ENCODE data around the gene ACTN4. TPM values are rescaled to one million over a fixed set of nuclear protein-coding genes. Genes with fewer than 3 reads are reported as not detected.
"Not testable (repeated sequence)": the region's sequence is repeated elsewhere in the genome, so short reads cannot be mapped to it uniquely, and the experiment has no call there.

Gene ACTN4
- total and polyA plus RNA-seq, 2 experiments from 2014 or later: 68.9 to 427 TPM

DNA sequence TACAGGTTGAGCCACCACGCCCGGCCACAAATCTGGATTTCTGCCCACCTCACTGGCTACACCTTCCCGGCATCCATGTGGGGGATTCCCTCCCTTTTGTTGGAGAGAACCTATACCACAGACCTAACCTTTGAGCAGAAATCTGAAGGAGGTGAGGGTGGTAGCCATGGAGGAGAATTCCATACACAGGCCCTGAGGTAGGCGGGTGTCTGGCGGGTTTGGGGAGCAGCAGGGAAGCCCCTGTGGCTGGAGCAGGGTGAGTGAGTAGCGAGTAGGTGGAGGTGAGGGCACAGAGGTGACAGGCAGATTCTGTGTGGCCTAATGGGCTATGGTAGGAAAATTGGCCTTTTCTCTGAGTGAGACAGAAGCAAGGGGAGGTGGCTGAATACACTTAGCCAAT lies 17.9 kb upstream of the ACTN4 start (continued):
- TF ChIP-seq, protein P1, sequence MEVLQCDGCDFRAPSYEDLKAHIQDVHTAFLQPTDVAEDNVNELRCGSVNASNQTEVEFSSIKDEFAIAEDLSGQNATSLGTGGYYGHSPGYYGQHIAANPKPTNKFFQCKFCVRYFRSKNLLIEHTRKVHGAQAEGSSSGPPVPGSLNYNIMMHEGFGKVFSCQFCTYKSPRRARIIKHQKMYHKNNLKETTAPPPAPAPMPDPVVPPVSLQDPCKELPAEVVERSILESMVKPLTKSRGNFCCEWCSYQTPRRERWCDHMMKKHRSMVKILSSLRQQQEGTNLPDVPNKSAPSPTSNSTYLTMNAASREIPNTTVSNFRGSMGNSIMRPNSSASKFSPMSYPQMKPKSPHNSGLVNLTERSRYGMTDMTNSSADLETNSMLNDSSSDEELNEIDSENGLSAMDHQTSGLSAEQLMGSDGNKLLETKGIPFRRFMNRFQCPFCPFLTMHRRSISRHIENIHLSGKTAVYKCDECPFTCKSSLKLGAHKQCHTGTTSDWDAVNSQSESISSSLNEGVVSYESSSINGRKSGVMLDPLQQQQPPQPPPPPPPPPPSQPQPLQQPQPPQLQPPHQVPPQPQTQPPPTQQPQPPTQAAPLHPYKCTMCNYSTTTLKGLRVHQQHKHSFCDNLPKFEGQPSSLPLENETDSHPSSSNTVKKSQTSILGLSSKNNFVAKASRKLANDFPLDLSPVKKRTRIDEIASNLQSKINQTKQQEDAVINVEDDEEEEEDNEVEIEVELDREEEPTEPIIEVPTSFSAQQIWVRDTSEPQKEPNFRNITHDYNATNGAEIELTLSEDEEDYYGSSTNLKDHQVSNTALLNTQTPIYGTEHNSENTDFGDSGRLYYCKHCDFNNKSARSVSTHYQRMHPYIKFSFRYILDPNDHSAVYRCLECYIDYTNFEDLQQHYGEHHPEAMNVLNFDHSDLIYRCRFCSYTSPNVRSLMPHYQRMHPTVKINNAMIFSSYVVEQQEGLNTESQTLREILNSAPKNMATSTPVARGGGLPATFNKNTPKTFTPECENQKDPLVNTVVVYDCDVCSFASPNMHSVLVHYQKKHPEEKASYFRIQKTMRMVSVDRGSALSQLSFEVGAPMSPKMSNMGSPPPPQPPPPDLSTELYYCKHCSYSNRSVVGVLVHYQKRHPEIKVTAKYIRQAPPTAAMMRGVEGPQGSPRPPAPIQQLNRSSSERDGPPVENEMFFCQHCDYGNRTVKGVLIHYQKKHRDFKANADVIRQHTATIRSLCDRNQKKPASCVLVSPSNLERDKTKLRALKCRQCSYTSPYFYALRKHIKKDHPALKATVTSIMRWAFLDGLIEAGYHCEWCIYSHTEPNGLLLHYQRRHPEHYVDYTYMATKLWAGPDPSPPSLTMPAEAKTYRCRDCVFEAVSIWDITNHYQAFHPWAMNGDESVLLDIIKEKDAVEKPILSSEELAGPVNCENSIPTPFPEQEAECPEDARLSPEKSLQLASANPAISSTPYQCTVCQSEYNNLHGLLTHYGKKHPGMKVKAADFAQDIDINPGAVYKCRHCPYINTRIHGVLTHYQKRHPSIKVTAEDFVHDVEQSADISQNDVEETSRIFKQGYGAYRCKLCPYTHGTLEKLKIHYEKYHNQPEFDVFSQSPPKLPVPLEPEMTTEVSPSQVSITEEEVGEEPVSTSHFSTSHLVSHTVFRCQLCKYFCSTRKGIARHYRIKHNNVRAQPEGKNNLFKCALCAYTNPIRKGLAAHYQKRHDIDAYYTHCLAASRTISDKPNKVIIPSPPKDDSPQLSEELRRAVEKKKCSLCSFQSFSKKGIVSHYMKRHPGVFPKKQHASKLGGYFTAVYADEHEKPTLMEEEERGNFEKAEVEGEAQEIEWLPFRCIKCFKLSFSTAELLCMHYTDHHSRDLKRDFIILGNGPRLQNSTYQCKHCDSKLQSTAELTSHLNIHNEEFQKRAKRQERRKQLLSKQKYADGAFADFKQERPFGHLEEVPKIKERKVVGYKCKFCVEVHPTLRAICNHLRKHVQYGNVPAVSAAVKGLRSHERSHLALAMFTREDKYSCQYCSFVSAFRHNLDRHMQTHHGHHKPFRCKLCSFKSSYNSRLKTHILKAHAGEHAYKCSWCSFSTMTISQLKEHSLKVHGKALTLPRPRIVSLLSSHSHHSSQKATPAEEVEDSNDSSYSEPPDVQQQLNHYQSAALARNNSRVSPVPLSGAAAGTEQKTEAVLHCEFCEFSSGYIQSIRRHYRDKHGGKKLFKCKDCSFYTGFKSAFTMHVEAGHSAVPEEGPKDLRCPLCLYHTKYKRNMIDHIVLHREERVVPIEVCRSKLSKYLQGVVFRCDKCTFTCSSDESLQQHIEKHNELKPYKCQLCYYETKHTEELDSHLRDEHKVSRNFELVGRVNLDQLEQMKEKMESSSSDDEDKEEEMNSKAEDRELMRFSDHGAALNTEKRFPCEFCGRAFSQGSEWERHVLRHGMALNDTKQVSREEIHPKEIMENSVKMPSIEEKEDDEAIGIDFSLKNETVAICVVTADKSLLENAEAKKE (CRISPR knock-in tag; IDR thresholded peaks at IDR 0.05): no peak

DNA sequence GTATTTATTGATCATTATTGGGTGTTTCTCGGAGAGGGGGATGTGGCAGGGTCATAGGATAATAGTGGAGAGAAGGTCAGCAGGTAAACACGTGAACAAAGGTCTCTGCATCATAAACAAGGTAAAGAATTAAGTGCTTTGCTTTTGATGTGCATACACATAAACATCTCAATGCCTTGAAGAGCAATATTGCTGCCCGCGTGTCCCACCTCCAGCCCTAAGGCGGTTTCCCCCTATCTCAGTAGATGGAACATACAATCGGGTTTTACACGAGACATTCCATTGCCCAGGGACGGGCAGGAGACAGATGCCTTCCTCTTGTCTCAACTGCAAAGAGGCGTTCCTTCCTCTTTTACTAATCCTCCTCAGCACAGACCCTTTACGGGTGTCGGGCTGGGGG lies 16.1 kb upstream of the ACTN4 start:
- H3K27me3 ChIP-seq (ENCODE audit: insufficient read depth); H3K4me3 Mint-ChIP-seq; H3K27ac Mint-ChIP-seq; H3K9me3 Mint-ChIP-seq; H3K9me2 ChIP-seq (ENCODE audit: insufficient read depth); H4K20me1 ChIP-seq (replicated peaks; ENCODE audit: insufficient read depth); H2AFZ ChIP-seq; H3K4me3 ChIP-seq; DNase-seq (ENCODE audit: low spot score); H3K4me1 Mint-ChIP-seq; H3K4me1 ChIP-seq (ENCODE audit: insufficient read depth); H3K79me2 ChIP-seq (replicated peaks; ENCODE audit: insufficient read depth); ATAC-seq: not testable (repeated sequence)
- Histone ChIP-seq H3F3A (replicated peaks; ENCODE audit: low read depth) (peaks cover 16% of the 10 kb centered on the region), H3K27ac (ENCODE audit: low read depth) (peak overlapping the region; percentile 76; the same call in 1 of the 2 replicates), H3K36me3 (ENCODE audit: insufficient read depth) (peaks cover 24% of the 10 kb centered on the region), H3K4me2 (0 out of 2 replicates have a peak overlapping the region, but pooled peaks have one; percentile 31)
- peaks cover 90% of the 10 kb centered on the region for H3K36me3 Mint-ChIP-seq (ENCODE audit: low read depth)
- H3K27me3 Mint-ChIP-seq (ENCODE audit: insufficient read depth, low read depth, poor library complexity): peaks cover 15% of the 10 kb centered on the region

DNA sequence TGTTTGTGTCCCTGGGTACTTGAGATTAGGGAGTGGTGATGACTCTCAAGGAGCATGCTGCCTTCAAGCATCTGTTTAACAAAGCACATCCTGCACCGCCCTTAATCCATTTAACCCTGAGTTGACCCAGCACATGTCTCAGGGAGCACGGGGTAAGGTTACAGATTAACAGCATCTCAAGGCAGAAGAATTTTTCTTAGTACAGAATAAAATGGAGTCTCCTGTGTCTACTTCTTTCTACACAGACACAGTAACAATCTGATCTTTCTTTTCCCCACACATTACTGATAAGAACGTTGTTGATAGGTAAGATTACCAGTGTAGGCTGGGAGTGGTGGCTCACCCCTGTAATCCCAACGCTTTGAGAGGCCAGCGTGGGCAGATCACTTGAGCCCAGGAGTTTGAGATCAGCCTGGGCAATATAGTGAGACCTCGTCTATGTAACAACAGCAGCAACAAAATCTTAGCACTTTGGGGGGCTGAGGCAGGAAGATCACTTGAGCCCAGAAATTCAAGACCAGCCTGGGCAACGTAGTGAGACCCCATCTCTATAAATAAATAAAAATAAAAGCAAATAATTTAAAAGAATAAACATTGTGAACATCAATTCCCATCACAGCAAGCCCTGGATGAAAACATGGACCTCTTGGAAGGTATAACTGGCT lies 15.5 kb upstream of the ACTN4 start:
- not testable (repeated sequence) for H3K9me3 Mint-ChIP-seq; H3K9me2 ChIP-seq (ENCODE audit: insufficient read depth); H3K27ac Mint-ChIP-seq; H3K4me3 ChIP-seq; H2AFZ ChIP-seq; H3K79me2 ChIP-seq (replicated peaks; ENCODE audit: insufficient read depth); H3K4me2 ChIP-seq; H4K20me1 ChIP-seq (replicated peaks; ENCODE audit: insufficient read depth); H3K4me3 Mint-ChIP-seq; ATAC-seq; H3K27me3 ChIP-seq (ENCODE audit: insufficient read depth); H3K27ac ChIP-seq (ENCODE audit: low read depth); DNase-seq (ENCODE audit: low spot score); H3K4me1 ChIP-seq (ENCODE audit: insufficient read depth)
- H3K27me3 Mint-ChIP-seq (ENCODE audit: insufficient read depth, low read depth, poor library complexity): peaks cover 13% of the 10 kb centered on the region
- Histone ChIP-seq H3F3A (replicated peaks; ENCODE audit: low read depth) (peaks cover 16% of the 10 kb centered on the region), H3K36me3 (ENCODE audit: insufficient read depth) (peaks cover 22% of the 10 kb centered on the region)
- H3K4me1 Mint-ChIP-seq: peaks cover 12% of the 10 kb centered on the region
- H3K36me3 Mint-ChIP-seq (ENCODE audit: low read depth): peaks cover 91% of the 10 kb centered on the region

All from GM23338 (cell line).